ENCODE measurements around the gene KCNAB3. TPM values are rescaled to one million over a fixed set of nuclear protein-coding genes. Genes with fewer than 3 reads are reported as not detected.

Gene KCNAB3
- total and polyA plus RNA-seq, 9 of the 15 experiments (the other 6 are each of a cell fraction or from before 2014, with no cell fraction given), result 0.03 to 2.5 (median 1.1) TPM

DNA sequence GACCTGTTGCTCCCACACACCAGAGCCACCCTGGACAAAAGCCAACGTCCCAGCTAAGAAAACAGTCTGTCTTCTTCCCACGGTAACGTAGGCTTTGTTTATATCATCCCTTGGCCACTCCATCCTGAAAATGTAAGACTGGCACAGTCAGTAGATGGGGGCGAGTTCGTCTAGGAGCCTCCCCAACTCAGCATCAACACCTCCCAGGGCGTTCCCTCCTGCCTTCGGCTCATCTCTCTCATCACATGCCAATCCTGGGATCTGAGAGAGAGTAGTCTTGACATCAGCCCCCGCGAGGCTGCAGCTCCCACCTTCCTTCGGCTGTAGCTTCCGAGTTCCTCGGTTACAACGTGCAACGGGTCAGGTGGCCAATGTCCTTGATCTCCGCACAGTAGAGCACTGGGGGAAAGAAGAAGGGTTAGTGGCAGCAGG, 14.5 kb downstream of the KCNAB3 start (continued):
- TF ChIP-seq, protein P1, sequence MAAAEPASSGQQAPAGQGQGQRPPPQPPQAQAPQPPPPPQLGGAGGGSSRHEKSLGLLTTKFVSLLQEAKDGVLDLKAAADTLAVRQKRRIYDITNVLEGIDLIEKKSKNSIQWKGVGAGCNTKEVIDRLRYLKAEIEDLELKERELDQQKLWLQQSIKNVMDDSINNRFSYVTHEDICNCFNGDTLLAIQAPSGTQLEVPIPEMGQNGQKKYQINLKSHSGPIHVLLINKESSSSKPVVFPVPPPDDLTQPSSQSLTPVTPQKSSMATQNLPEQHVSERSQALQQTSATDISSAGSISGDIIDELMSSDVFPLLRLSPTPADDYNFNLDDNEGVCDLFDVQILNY (CRISPR knock-in tag; IDR thresholded peaks at IDR 0.05), result 0 out of 2 replicates have a peak, but pooled peaks have one; percentile 14

DNA sequence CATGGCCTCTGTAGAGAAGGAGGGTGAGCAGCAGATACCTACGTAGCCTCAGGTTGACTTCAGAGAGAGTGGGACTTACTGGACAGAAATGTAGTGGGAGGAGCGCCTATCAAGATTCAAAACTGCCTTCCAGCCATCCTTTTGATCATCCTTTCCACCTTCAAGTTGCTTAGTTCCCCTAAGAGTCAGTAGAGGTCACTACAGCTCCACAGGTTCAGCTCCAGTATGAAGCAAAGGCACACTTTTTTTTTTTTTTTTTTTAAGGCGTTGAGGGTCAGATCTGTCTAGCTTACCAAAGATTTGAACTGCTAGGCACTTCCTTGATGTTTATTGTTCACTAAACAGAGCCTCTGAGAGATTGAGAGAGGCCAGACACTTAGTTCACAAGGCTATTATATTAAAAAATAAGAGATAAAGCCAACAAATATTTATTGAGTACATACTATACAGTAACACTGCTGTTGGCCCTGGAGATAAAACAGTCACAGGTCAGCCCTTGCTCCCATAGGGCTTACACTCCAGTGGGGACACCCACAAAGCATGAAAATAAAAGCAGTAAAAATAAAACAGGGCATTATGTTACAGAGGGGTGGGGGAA, 16.6 kb downstream of the KCNAB3 start:
- Histone ChIP-seq H3K4me3 (no peak overlapping the region), H3K9me1 (ENCODE audit: control insufficient read depth, insufficient read depth, low read length) (no peaks in the 10 kb centered on the region), H3K27me3 (ENCODE audit: control insufficient read depth in 2 of 2, insufficient read depth in 2 of 2, low read length in 2 of 2) (no peaks in the 10 kb centered on the region), H3K9ac (ENCODE audit: insufficient read depth in 1 of 2, low read depth in 2 of 2, low read length in 2 of 2) (no peak overlapping the region), H3K4me1 (replicated peaks in 1 of 2; ENCODE audit: control insufficient read depth in 2 of 2, insufficient read depth in 2 of 2, low read length in 2 of 2) (peaks cover 18 to 24% of the 10 kb centered on the region in 2 experiments; a peak in 4 of 5 replicates), H3K4me2 (ENCODE audit: insufficient read depth, low read length) (no peak overlapping the region), H3K27ac (ENCODE audit: extremely low read depth, low read depth, low read length) (no peak overlapping the region), H2AFZ (ENCODE audit: low read depth, low read length) (no peak overlapping the region), H3K79me2 (ENCODE audit: control insufficient read depth, insufficient read depth, low read length) (peaks cover 8% of the 10 kb centered on the region; the same call in 1 of the 3 replicates), H3K36me3 (ENCODE audit: control insufficient read depth, insufficient read depth, low read length) (peaks cover 27% of the 10 kb centered on the region; the same call in 2 of the 3 replicates), H3K9me3 (replicated peaks; ENCODE audit: control insufficient read depth, insufficient read depth, low read depth, low read length) (no peaks in the 10 kb centered on the region), H4K20me1 (replicated peaks; ENCODE audit: control insufficient read depth, insufficient read depth, low read length) (no peaks in the 10 kb centered on the region)
- in situ Hi-C loops (cut with MboI), result loop anchor here (5.0 kb wide), 1 partner anchor 144 kb away; no protein-coding TSS in a partner anchor
- intact Hi-C loops (cut with micrococcal nuclease), result loop anchor here (1.0 to 2.0 kb wide), 3 partner anchors 75 to 144 kb away; no protein-coding TSS in a partner anchor
- ATAC-seq (peak; percentile 69), FAIRE-seq (peak; percentile 90), DNase-seq (ENCODE audit: extremely low read depth in 1 of 4, low spot score in 3 of 4) (peak; percentile 48 to 84 (median 50))
- CTCF ChIA-PET (ENCODE audit: low intra/inter-chr PET ratio), result interaction anchor here (0.6 to 3.9 kb wide), 8 partner anchors 19 to 1084 kb away, joined by 3 to 52 read pairs (median 4); partner anchors contain the start of genes CNTROB and TRAPPC1
- 6% methylated on average over 2 of the region's 3 CpGs for WGBS (ENCODE audit: insufficient coverage, low coverage, missing lambda C conversion rate)
- no TSS peak for BruUV-seq (replicated peaks)
- POLR2A ChIA-PET, result interaction anchor here (0.5 to 1.4 kb wide), 6 partner anchors 13 to 144 kb away, joined by 3 to 8 read pairs (median 4); partner anchors contain the start of gene CHD3
- TF ChIP-seq TEAD4 (IDR thresholded peaks at IDR 0.05; ENCODE audit: low read length) (0 out of 2 replicates have a peak, but pooled peaks have one; percentile 17), TEAD4 (CRISPR knock-in tag; IDR thresholded peaks at IDR 0.05; ENCODE audit: borderline replicate concordance) (no peak), RCOR1 (IDR thresholded peaks at IDR 0.05; ENCODE audit: borderline replicate concordance in 1 of 2, low read depth in 2 of 2, low read length in 2 of 2) (peak in 1 of 2 experiments; percentile 62; a peak in 2 of 4 replicates), DDX20 (tag; IDR thresholded peaks at IDR 0.05; ENCODE audit: low read depth) (no peak), HCFC1 (IDR thresholded peaks at IDR 0.05; ENCODE audit: low read depth, low read length) (no peak), ZNF384 (IDR thresholded peaks at IDR 0.05; ENCODE audit: low read depth, low read length) (peak; percentile 99), CC2D1A (IDR thresholded peaks at IDR 0.05) (peak; percentile 38; the same call in 1 of the 2 replicates), EGR1 (conservative IDR thresholded peaks at IDR 0.05) (0 out of 2 replicates have a peak, but pooled peaks have one; percentile 19), JUND (IDR thresholded peaks at IDR 0.05; ENCODE audit: borderline replicate concordance, low read depth, low read length) (peak; percentile 38; the same call in 1 of the 2 replicates), JUND (tag; IDR thresholded peaks at IDR 0.05; ENCODE audit: borderline replicate concordance, low read depth, low read length) (no peak), DPF2 (IDR thresholded peaks at IDR 0.05) (0 out of 2 replicates have a peak, but pooled peaks have one; percentile 38), SMARCA5 (IDR thresholded peaks at IDR 0.05) (no peak), CEBPB (tag; IDR thresholded peaks at IDR 0.05) (peak; percentile 16; the same call in 1 of the 2 replicates), KLF16 (IDR thresholded peaks at IDR 0.05) (0 out of 2 replicates have a peak, but pooled peaks have one; percentile 20), ARID1B (IDR thresholded peaks at IDR 0.05) (no peak)
- TF ChIP-seq, protein P2, sequence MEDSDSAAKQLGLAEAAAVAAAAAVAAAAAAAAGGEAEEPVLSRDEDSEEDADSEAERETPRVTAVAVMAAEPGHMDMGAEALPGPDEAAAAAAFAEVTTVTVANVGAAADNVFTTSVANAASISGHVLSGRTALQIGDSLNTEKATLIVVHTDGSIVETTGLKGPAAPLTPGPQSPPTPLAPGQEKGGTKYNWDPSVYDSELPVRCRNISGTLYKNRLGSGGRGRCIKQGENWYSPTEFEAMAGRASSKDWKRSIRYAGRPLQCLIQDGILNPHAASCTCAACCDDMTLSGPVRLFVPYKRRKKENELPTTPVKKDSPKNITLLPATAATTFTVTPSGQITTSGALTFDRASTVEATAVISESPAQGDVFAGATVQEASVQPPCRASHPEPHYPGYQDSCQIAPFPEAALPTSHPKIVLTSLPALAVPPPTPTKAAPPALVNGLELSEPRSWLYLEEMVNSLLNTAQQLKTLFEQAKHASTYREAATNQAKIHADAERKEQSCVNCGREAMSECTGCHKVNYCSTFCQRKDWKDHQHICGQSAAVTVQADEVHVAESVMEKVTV (CRISPR knock-in tag; IDR thresholded peaks at IDR 0.05), result peak; percentile 67; the same call in 1 of the 2 replicates
- TF ChIP-seq, protein P3, sequence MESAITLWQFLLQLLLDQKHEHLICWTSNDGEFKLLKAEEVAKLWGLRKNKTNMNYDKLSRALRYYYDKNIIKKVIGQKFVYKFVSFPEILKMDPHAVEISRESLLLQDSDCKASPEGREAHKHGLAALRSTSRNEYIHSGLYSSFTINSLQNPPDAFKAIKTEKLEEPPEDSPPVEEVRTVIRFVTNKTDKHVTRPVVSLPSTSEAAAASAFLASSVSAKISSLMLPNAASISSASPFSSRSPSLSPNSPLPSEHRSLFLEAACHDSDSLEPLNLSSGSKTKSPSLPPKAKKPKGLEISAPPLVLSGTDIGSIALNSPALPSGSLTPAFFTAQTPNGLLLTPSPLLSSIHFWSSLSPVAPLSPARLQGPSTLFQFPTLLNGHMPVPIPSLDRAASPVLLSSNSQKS (CRISPR knock-in tag; IDR thresholded peaks at IDR 0.05), result no peak

All from K562 (cell line).